CD14-positive monocyte (primary cell): ENCODE measurements around the gene LCN9. TPM values are rescaled to one million over a fixed set of nuclear protein-coding genes. Genes with fewer than 3 reads are reported as not detected.

ENCODE experiments used
- DNase-seq, 3 donors: peaks; one replicate each; pipeline ENCODE4 v3.0.0-alpha.2; 2011 to 2022
- H2AFZ ChIP-seq: 2 replicates; pipeline ENCODE4 v1.6.0; 2012; ENCODE audit warnings: mild to moderate bottlenecking, low read depth, low read length, inconsistent platforms; ENCODE audit not compliant: insufficient read depth, poor library complexity, severe bottlenecking
- H3K27ac ChIP-seq, 2 donors: 1 replicate in 1 of 2; 2 replicates in 1 of 2; pipeline ENCODE4 v1.5.1; 2012 to 2013; ENCODE audit warnings: low read length in 2 of 2, control low read depth in 1 of 2, inconsistent platforms in 1 of 2, low read depth in 1 of 2, mild to moderate bottlenecking in 1 of 2
- H3K27me3 ChIP-seq, 2 donors: one replicate each; pipeline versions ENCODE4 v1.6.0 to v1.6.1; 2011 to 2013; ENCODE audit warnings: low read length in 2 of 2; ENCODE audit not compliant: control insufficient read depth in 2 of 2, insufficient read depth in 2 of 2
- H3K36me3 ChIP-seq, 2 donors: replicated peaks in 1 of 2; 1 replicate in 1 of 2; 2 replicates in 1 of 2; pipeline versions ENCODE4 v1.5.1 to v1.6.1; 2012 to 2013; ENCODE audit warnings: low read length in 2 of 2, control low read depth in 1 of 2, inconsistent platforms in 1 of 2, mild to moderate bottlenecking in 1 of 2; ENCODE audit not compliant: insufficient read depth in 2 of 2, control insufficient read depth in 1 of 2
- H3K4me1 ChIP-seq, 2 donors: 1 replicate in 1 of 2; 2 replicates in 1 of 2; pipeline versions ENCODE4 v1.5.1 to v1.6.1; 2012 to 2013; ENCODE audit warnings: low read length in 2 of 2, control low read depth in 1 of 2, inconsistent platforms in 1 of 2, mild to moderate bottlenecking in 1 of 2, moderate library complexity in 1 of 2; ENCODE audit not compliant: insufficient read depth in 2 of 2, control insufficient read depth in 1 of 2
- H3K4me2 ChIP-seq: replicated peaks from 2 replicates; pipeline ENCODE3; 2012; ENCODE audit warnings: low read length, moderate library complexity, mild to moderate bottlenecking; ENCODE audit not compliant: poor library complexity, severe bottlenecking; ENCODE audit errors: extremely low read depth
- H3K4me3 ChIP-seq, 3 experiments: fragments of 200-600 bp in 1 of 3; sonication (generic) in 1 of 3; replicated peaks in 1 of 3; 1 replicate in 2 of 3; 2 replicates in 1 of 3; pipeline ENCODE4 v1.5.1; 2011 to 2013; ENCODE audit warnings: low read length in 3 of 3, mild to moderate bottlenecking in 3 of 3, control low read depth in 2 of 3, low read depth in 2 of 3, inconsistent platforms in 1 of 3, moderate library complexity in 1 of 3
- H3K79me2 ChIP-seq: 2 replicates; pipeline ENCODE4 v1.6.0; 2012; ENCODE audit warnings: mild to moderate bottlenecking, control low read depth, inconsistent platforms, low read length, moderate library complexity; ENCODE audit not compliant: insufficient read depth
- H3K9ac ChIP-seq: 2 replicates; pipeline ENCODE4 v1.6.0; 2017; ENCODE audit warnings: low read length, mild to moderate bottlenecking; ENCODE audit not compliant: insufficient read depth, poor library complexity, severe bottlenecking
- H3K9me3 ChIP-seq, 2 donors: replicated peaks in 1 of 2; 1 replicate in 1 of 2; 2 replicates in 1 of 2; pipeline versions ENCODE4 v1.5.1 to v1.6.1; 2012 to 2013; ENCODE audit warnings: low read length in 2 of 2, control low read depth in 1 of 2; ENCODE audit not compliant: control insufficient read depth in 1 of 2, insufficient read depth in 1 of 2
- H4K20me1 ChIP-seq: 2 replicates; pipeline ENCODE4 v1.6.0; 2012; ENCODE audit warnings: mild to moderate bottlenecking, low read length, control low read depth, moderate library complexity; ENCODE audit not compliant: insufficient read depth
- H3K27ac Mint-ChIP-seq, 7 donors: one replicate each; pipeline ENCODE4 v1.8.0; 2020; ENCODE audit warnings: mild to moderate bottlenecking in 7 of 7, mixed read lengths in 7 of 7, moderate library complexity in 6 of 7, inconsistent platforms in 2 of 7
- H3K27me3 Mint-ChIP-seq, 3 donors: one replicate each; pipeline ENCODE4 v1.8.0; 2021 to 2022; ENCODE audit warnings: low read depth in 3 of 3, mild to moderate bottlenecking in 3 of 3, mixed read lengths in 3 of 3, moderate library complexity in 3 of 3, inconsistent platforms in 1 of 3
- H3K36me3 Mint-ChIP-seq, 2 donors: one replicate each; pipeline ENCODE4 v1.8.0; 2020; ENCODE audit warnings: mixed read lengths in 2 of 2, inconsistent platforms in 1 of 2, mild to moderate bottlenecking in 1 of 2
- H3K4me1 Mint-ChIP-seq: one replicate; pipeline ENCODE4 v1.8.0; 2020; ENCODE audit warnings: mild to moderate bottlenecking, mixed read lengths
- H3K4me3 Mint-ChIP-seq, 2 donors: one replicate each; pipeline ENCODE4 v1.8.0; 2020; ENCODE audit warnings: mild to moderate bottlenecking in 2 of 2, mixed read lengths in 2 of 2, moderate library complexity in 1 of 2
- H3K9me3 Mint-ChIP-seq, 7 donors: one replicate each; pipeline ENCODE4 v1.8.0; 2020 to 2022; ENCODE audit warnings: mixed read lengths in 7 of 7, mild to moderate bottlenecking in 6 of 7, moderate library complexity in 6 of 7, inconsistent platforms in 2 of 7
- CTCF ChIP-seq: fragments of 200-600 bp; IDR thresholded peaks from one replicate; pipeline ENCODE4 v1.8.0; 2022; ENCODE audit warnings: antibody characterized with exemption, mild to moderate bottlenecking
- WGBS: methylation state at CpG from one replicate; pipeline ENCODE4 v1.1.5; 2013; ENCODE audit warnings: missing lambda C conversion rate; ENCODE audit not compliant: insufficient coverage; 5-methylcytosine and 5-hydroxymethylcytosine counted together
- intact Hi-C, 2 donors: fragments of 100-400 bp; cut with micrococcal nuclease; formaldehyde crosslinking; loops; one replicate each; pipeline versions ENCODE4 v1.15.0 to v1.15.1; 2023
- polyA minus RNA-seq: library from RNA; depleted of rRNA, polyadenylated mRNA; stranded (reverse); fragments of >200 nt; gene quantifications from 2 replicates; pipeline ENCODE4 v1.2.3, GENCODE V29; 2012
- polyA plus RNA-seq, 3 donors: library from polyadenylated mRNA; depleted of rRNA in 1 of 3; unstranded in 2 of 3; stranded (reverse) in 1 of 3; fragments of 300-500 nt in 2 of 3; fragments of >200 nt in 1 of 3; fragmentation: Illumina TruSeq in 2 of 3; gene quantifications; 1 replicate in 2 of 3; 2 replicates in 1 of 3; pipeline ENCODE4 v1.2.3, GENCODE V29; 2012 to 2021
- total RNA-seq, 12 experiments: library from RNA in 1 of 12; stranded (reverse) in 1 of 12; fragments of 120-200 nt in 1 of 12; gene quantifications; one replicate each; pipeline ENCODE4 v1.2.4 and lab custom pipeline; 2013 to 2026; ENCODE audit warnings: mixed read lengths in 6 of 12, inconsistent platforms in 1 of 12

LCN9 gene, protein sequence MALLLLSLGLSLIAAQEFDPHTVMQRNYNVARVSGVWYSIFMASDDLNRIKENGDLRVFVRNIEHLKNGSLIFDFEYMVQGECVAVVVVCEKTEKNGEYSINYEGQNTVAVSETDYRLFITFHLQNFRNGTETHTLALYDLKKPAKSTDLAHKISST
- total RNA-seq (2013): not detected
- polyA plus RNA-seq (not detected), polyA minus RNA-seq (not detected in 2 replicates), total RNA-seq (lab: John Stamatoyannopoulos, UW) (0 to 0.30 (median 0) reads per million in 11 experiments)

DNA sequence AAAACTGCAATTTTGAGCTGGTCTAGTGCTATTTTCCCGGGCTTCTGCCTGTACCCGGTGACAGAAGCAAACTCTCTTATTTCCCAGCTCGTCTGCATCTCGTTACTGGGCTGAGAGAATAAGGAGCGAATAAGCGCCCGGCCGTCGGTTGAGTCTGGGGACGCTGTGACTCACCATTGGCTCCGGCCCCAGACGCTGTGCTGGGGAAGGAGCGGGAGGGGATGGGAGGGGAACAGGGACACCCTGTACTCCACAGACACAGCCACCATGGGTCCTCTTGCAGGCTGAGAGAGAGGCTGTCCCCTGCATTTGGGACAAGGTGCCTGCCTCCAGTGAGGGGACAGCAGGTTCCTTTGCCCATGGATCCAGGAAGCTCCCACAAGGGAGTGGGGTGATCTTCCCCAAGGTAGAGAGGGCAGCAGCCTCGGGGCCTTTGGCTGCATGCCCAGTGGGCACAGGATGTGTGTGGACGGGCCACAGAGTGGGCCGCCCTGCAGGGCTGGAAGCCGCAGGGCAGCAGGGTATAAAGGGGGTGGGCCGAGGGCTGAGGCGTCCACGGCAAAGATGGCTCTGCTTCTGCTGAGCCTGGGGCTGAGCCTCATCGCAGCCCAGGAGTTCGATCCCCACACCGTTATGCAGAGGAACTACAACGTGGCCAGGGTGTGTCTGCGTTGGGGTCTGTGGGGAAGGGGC, at the start of gene LCN9:
Gene LCN9, plus strand, starts transcription at position 552 of the 693 bp plus-strand sequence. Its CDS starts 13 bp downstream, at position 565.
- Mint-ChIP-seq H3K27me3 (peaks cover 0 to 8% (median 5%) of the 10 kb centered on the region in 3 donors), H3K4me1 (no peaks in the 10 kb centered on the region), H3K36me3 (no peaks in the 10 kb centered on the region), H3K9me3 (no peaks in the 10 kb centered on the region), H3K4me3 (no peak within 1 kb of the TSS), H3K27ac (no peak within 1 kb of the TSS)
- Histone ChIP-seq H3K4me2 (no peak within 1 kb of the TSS), H3K4me1 (no peaks in the 10 kb centered on the region), H3K27me3 (no peaks in the 10 kb centered on the region), H3K9me3 (no peaks in the 10 kb centered on the region), H3K9ac (no peak within 1 kb of the TSS), H3K27ac (no peak within 1 kb of the TSS), H2AFZ (no peak within 1 kb of the TSS), H3K79me2 (no peaks in the 10 kb centered on the region), H3K36me3 (no peaks in the 10 kb centered on the region), H3K4me3 (no peak within 1 kb of the TSS), H4K20me1 (no peaks in the 10 kb centered on the region)
- DNase-seq: no peak
- intact Hi-C loops: no loop called here
- TF ChIP-seq CTCF: no peak
- WGBS: 85% methylated on average over 13 of the region's 25 CpGs

DNA sequence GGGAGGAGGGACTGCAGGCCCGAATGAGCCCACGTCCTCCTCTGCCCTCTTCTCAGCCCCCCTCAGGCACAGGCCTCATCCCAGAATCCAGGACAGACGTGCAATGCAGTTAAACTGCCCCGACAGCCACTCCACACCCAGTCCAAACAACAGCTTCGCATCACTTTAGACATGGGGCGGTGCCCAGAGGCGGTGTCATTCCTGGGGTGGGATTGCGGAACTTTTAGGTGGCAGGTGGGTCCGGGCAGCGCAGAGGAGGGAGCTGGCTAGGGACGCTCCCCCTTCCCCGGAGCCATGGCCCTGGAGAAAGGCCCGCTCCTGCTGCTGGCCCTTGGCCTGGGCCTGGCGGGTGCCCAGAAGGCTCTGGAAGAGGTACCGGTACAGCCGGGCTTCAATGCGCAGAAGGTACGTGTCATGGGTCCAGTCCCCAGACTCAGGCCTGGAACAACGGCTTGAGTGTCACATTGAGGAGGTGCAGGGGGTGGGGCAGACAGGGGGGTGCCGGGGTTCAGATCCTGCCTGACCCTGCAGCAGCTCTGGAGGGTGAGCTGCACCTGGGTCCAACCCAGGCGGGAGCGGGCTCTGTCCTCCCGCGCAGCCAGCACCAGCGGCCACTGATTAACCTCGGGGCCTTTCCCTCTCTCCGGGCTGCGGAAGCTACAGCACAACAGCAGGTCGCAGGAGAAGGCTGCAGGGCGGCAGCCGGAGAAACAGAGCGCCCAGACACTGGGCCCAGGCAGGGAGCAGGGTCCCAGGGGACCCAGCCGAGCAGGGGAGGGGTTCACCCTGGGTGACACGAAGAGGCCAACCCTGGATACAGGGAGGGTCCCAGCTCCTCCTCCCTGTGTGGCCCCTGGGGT, 48.9 kb upstream of the LCN9 start:
- Histone ChIP-seq H3K79me2 (no peaks in the 10 kb centered on the region), H3K4me1 (no peaks in the 10 kb centered on the region), H3K4me2 (no peak overlapping the region), H3K4me3 (no peak overlapping the region), H3K9ac (no peak overlapping the region), H3K27me3 (no peaks in the 10 kb centered on the region), H2AFZ (no peak overlapping the region), H4K20me1 (no peaks in the 10 kb centered on the region), H3K27ac (no peak overlapping the region), H3K36me3 (no peaks in the 10 kb centered on the region), H3K9me3 (no peaks in the 10 kb centered on the region)
- no peak for TF ChIP-seq CTCF
- intact Hi-C loops: no loop called here
- H3K36me3 Mint-ChIP-seq: no peaks in the 10 kb centered on the region
- H3K27ac Mint-ChIP-seq: no peak overlapping the region
- peaks cover 0 to 7% (median 2%) of the 10 kb centered on the region in 7 donors for H3K9me3 Mint-ChIP-seq
- DNase-seq: no peak
- peaks cover 2 to 7% (median 6%) of the 10 kb centered on the region in 3 donors for H3K27me3 Mint-ChIP-seq
- H3K4me3 Mint-ChIP-seq: no peak overlapping the region
- H3K4me1 Mint-ChIP-seq: no peaks in the 10 kb centered on the region
- WGBS: 88% methylated on average over 29 of the region's 34 CpGs
